Calu3 (cell line): ENCODE results near the gene PCBP2. TPM values are rescaled to one million over a fixed set of nuclear protein-coding genes. Genes with fewer than 3 reads are reported as not detected.
"Not testable (repeated sequence)": the region's sequence is repeated elsewhere in the genome, so short reads cannot be mapped to it uniquely, and the experiment has no call there.

ENCODE experiments used
- BruUV-seq: library from RNA; stranded (reverse); fragments of 400-500 nt; replicated peaks from 2 replicates; lab custom pipeline; 2021; lab: Mats Ljungman, UMichigan
- CTCF ChIA-PET: fragments of 300-600 bp; sonication (Branson Sonifier 250); formaldehyde crosslinking; loops from one replicate; lab custom pipeline; 2022; ENCODE audit warnings: antibody characterized with exemption; lab: Charles Lee
- DNase-seq: peaks from one replicate; pipeline ENCODE4 v3.0.0; 2022
- H3K27ac Mint-ChIP-seq: one replicate; pipeline ENCODE4 v1.8.0; 2022; ENCODE audit warnings: mixed read lengths; ENCODE audit not compliant: unreplicated experiment
- H3K27me3 Mint-ChIP-seq: one replicate; pipeline ENCODE4 v1.8.0; 2022; ENCODE audit warnings: mixed read lengths; ENCODE audit not compliant: unreplicated experiment
- H3K36me3 Mint-ChIP-seq: one replicate; pipeline ENCODE4 v1.8.0; 2022; ENCODE audit warnings: mild to moderate bottlenecking, moderate library complexity, mixed read lengths; ENCODE audit not compliant: insufficient read depth, unreplicated experiment
- H3K4me1 Mint-ChIP-seq: one replicate; pipeline ENCODE4 v1.8.0; 2022; ENCODE audit warnings: mild to moderate bottlenecking, low read depth, mixed read lengths; ENCODE audit not compliant: unreplicated experiment
- H3K4me3 Mint-ChIP-seq: one replicate; pipeline ENCODE4 v1.8.0; 2022; ENCODE audit warnings: mild to moderate bottlenecking, low read depth, moderate library complexity, mixed read lengths; ENCODE audit not compliant: unreplicated experiment
- H3K9me3 Mint-ChIP-seq: one replicate; pipeline ENCODE4 v1.8.0; 2022; ENCODE audit warnings: low read depth, mixed read lengths; ENCODE audit not compliant: unreplicated experiment
- CTCF ChIP-seq: fragments of 200-600 bp; IDR thresholded peaks from one replicate; pipeline ENCODE4 v1.8.0; 2022; ENCODE audit warnings: antibody characterized with exemption; ENCODE audit not compliant: unreplicated experiment
- intact Hi-C: fragments of 100-400 bp; cut with micrococcal nuclease; formaldehyde crosslinking; loops from one replicate; pipeline ENCODE4 v1.10.0; 2022; ENCODE audit not compliant: unreplicated experiment
- total RNA-seq: library from RNA; stranded (reverse); gene quantifications from 2 replicates; pipeline ENCODE4 v1.2.3, GENCODE V29; 2022

The PCBP2 gene
- total RNA-seq, 1 experiment from 2014 or later, result 528 TPM

- intact Hi-C loops, result no loop called here
- no peak for DNase-seq
- no peaks in the 10 kb centered on the region for H3K27me3 Mint-ChIP-seq
- H3K4me1 Mint-ChIP-seq, result peaks cover 18% of the 10 kb centered on the region
- H3K9me3 Mint-ChIP-seq, result no peaks in the 10 kb centered on the region
- H3K36me3 Mint-ChIP-seq, result peaks cover 31% of the 10 kb centered on the region
- no peak for TF ChIP-seq CTCF
- BruUV-seq, result no TSS peak
- CTCF ChIA-PET, result no interaction called here
- H3K27ac Mint-ChIP-seq, result no peak overlapping the region
- no peak overlapping the region for H3K4me3 Mint-ChIP-seq
Measured at GRCh38 chr12:53413485-53414204, 38.3 kb upstream of the PCBP2 start.

GRCh38 chr12:53414756-53415417 lies 37.0 kb upstream of the PCBP2 start:
- CTCF ChIA-PET, result no interaction called here
- no peak for DNase-seq
- no peak overlapping the region for H3K27ac Mint-ChIP-seq
- no peak for TF ChIP-seq CTCF
- intact Hi-C loops, result no loop called here
- no peak overlapping the region for H3K4me3 Mint-ChIP-seq
- BruUV-seq, result no TSS peak
- H3K9me3 Mint-ChIP-seq, result no peaks in the 10 kb centered on the region
- peaks cover 26% of the 10 kb centered on the region for H3K36me3 Mint-ChIP-seq
- H3K4me1 Mint-ChIP-seq, result peaks cover 30% of the 10 kb centered on the region
- H3K27me3 Mint-ChIP-seq, result no peaks in the 10 kb centered on the region

- H3K36me3 Mint-ChIP-seq, result peaks cover 20% of the 10 kb centered on the region
- BruUV-seq, H3K4me3 Mint-ChIP-seq, CTCF ChIA-PET, intact Hi-C loops, H3K27me3 Mint-ChIP-seq, DNase-seq, H3K27ac Mint-ChIP-seq, H3K9me3 Mint-ChIP-seq: not testable (repeated sequence)
- peaks cover 33% of the 10 kb centered on the region for H3K4me1 Mint-ChIP-seq
Measured at GRCh38 chr12:53415752-53416389, 36.0 kb upstream of the PCBP2 start.

GRCh38 chr12:53417291-53417816 lies 34.5 kb upstream of the PCBP2 start:
- H3K27ac Mint-ChIP-seq, intact Hi-C loops, H3K9me3 Mint-ChIP-seq, H3K4me3 Mint-ChIP-seq, H3K27me3 Mint-ChIP-seq, DNase-seq, BruUV-seq: not testable (repeated sequence)
- CTCF ChIA-PET, result interaction anchor here (0.6 kb wide), 1 partner anchor 72 kb away, joined by 3 read pairs; no protein-coding TSS in a partner anchor
- Mint-ChIP-seq H3K36me3 (peaks cover 24% of the 10 kb centered on the region), H3K4me1 (peaks cover 24% of the 10 kb centered on the region)

- peaks cover 19% of the 10 kb centered on the region for H3K4me1 Mint-ChIP-seq
- no peak for DNase-seq
- CTCF ChIA-PET, result interaction anchor here (0.6 to 1.0 kb wide), 2 partner anchors 48 to 66 kb away, joined by 3 to 4 read pairs; no protein-coding TSS in a partner anchor
- peaks cover 17% of the 10 kb centered on the region for H3K36me3 Mint-ChIP-seq
- intact Hi-C loops, result no loop called here
- H3K9me3 Mint-ChIP-seq, result no peaks in the 10 kb centered on the region
- no peak for TF ChIP-seq CTCF
- H3K27me3 Mint-ChIP-seq, result no peaks in the 10 kb centered on the region
- H3K27ac Mint-ChIP-seq, result no peak overlapping the region
- no TSS peak for BruUV-seq
- no peak overlapping the region for H3K4me3 Mint-ChIP-seq
Measured at GRCh38 chr12:53418221-53418620, 33.7 kb upstream of the PCBP2 start.
